GM12878 (cell line): ENCODE results near the gene RPL13A. TPM values are rescaled to one million over a fixed set of nuclear protein-coding genes. Genes with fewer than 3 reads are reported as not detected.

ENCODE experiments used
- ATAC-seq: fragments of 200-7000 bp; cut with Tn5 transposase; 3 replicates; pipeline ENCODE4 v1.9.1; 2020; ENCODE audit warnings: mild to moderate bottlenecking, moderate library complexity
- BruUV-seq: library from RNA; stranded (reverse); fragments of 400-500 nt; replicated peaks from 2 replicates; lab custom pipeline; 2021; lab: Mats Ljungman, UMichigan
- CTCF ChIA-PET: fragments of 300-600 bp; sonication (Branson Sonifier 250); formaldehyde crosslinking; extraction: SDS; loops from one replicate; lab custom pipeline; 2021; ENCODE audit warnings: inconsistent platforms; lab: Yijun Ruan, JAX
- POLR2A ChIA-PET: fragments of 350-600 bp; formaldehyde crosslinking; extraction: SDS; loops from one replicate; lab custom pipeline; 2021; ENCODE audit warnings: inconsistent platforms; lab: Charles Lee
- RAD21 ChIA-PET: fragments of 300-600 bp; sonication (Branson Sonifier 250); formaldehyde crosslinking; loops from one replicate; lab custom pipeline; 2023; ENCODE audit warnings: antibody characterized with exemption; ENCODE audit not compliant: unreplicated experiment; lab: Charles Lee
- SMC1A ChIA-PET: fragments of 300-600 bp; sonication (Branson Sonifier 250); formaldehyde crosslinking; loops from one replicate; lab custom pipeline; 2023; ENCODE audit not compliant: unreplicated experiment, uncharacterized antibody; lab: Charles Lee
- DNase-seq: peaks from one replicate; pipeline ENCODE4 v3.0.0-alpha.2; 2011; ENCODE audit warnings: low read depth, low spot score
- FAIRE-seq: peaks from 3 replicates; lab custom pipeline; 2011; peaks lifted over from hg19 to GRCh38; lab: Jason Lieb, UNC
- H2AFZ ChIP-seq: 2 replicates; pipeline ENCODE4 v1.6.0; 2011; ENCODE audit warnings: low read depth, low read length, control low read depth; ENCODE audit not compliant: control insufficient read depth
- H3K27ac ChIP-seq: 2 replicates; pipeline ENCODE4 v1.5.1; 2011; ENCODE audit warnings: control low read depth; ENCODE audit not compliant: control insufficient read depth, insufficient read depth
- H3K27me3 ChIP-seq, 2 experiments: replicated peaks in 1 of 2; 2 replicates each; pipeline versions ENCODE4 v1.6.0 to v1.6.1; 2011; ENCODE audit warnings: low read length in 1 of 2; ENCODE audit not compliant: control insufficient read depth in 2 of 2, insufficient read depth in 2 of 2
- H3K36me3 ChIP-seq, 2 experiments: 2 replicates each; pipeline ENCODE4 v1.5.1; 2011; ENCODE audit warnings: low read length in 1 of 2; ENCODE audit not compliant: control insufficient read depth in 2 of 2, insufficient read depth in 2 of 2
- H3K4me1 ChIP-seq: 2 replicates; pipeline ENCODE4 v1.6.1; 2011; ENCODE audit warnings: mild to moderate bottlenecking, low read length, moderate library complexity, mixed read lengths; ENCODE audit not compliant: control insufficient read depth, insufficient read depth
- H3K4me2 ChIP-seq: 2 replicates; pipeline ENCODE4 v1.6.0; 2011; ENCODE audit warnings: control low read depth; ENCODE audit not compliant: control insufficient read depth, insufficient read depth
- H3K4me3 ChIP-seq: fragments of 200-600 bp; sonication (generic); 2 replicates; pipeline ENCODE4 v1.5.1; 2016
- H3K79me2 ChIP-seq: 2 replicates; pipeline ENCODE4 v1.6.0; 2011; ENCODE audit warnings: low read length; ENCODE audit not compliant: control insufficient read depth, insufficient read depth
- H3K9ac ChIP-seq: 2 replicates; pipeline ENCODE4 v1.8.0; 2011; ENCODE audit warnings: low read length, control low read depth, mixed read lengths; ENCODE audit not compliant: control insufficient read depth, insufficient read depth
- H3K9me3 ChIP-seq: replicated peaks from 3 replicates; pipeline ENCODE4 v1.5.1; 2011; ENCODE audit warnings: mild to moderate bottlenecking, low read length; ENCODE audit not compliant: control insufficient read depth, insufficient read depth
- H4K20me1 ChIP-seq: 2 replicates; pipeline ENCODE4 v1.6.0; 2011; ENCODE audit not compliant: control insufficient read depth, insufficient read depth
- CBFB ChIP-seq: IDR thresholded peaks from 2 replicates; pipeline ENCODE4 v1.6.1; 2016; ENCODE audit warnings: antibody characterized with exemption, low read depth
- CBX3 ChIP-seq: fragments of 200-600 bp; sonication (generic); IDR thresholded peaks from 2 replicates; pipeline ENCODE4 v1.6.1; 2016; ENCODE audit warnings: low read depth, borderline replicate concordance
- CEBPZ ChIP-seq: fragments of 150-350 bp; IDR thresholded peaks from 2 replicates; pipeline ENCODE4 v1.6.1; 2016; ENCODE audit warnings: low read depth, low read length
- HDGF ChIP-seq: fragments of 450-650 bp; IDR thresholded peaks from 2 replicates; pipeline ENCODE4 v1.6.1; 2016; ENCODE audit warnings: antibody characterized with exemption
- LARP7 ChIP-seq: fragments of 450-650 bp; IDR thresholded peaks from 2 replicates; pipeline ENCODE4 v1.6.1; 2017; ENCODE audit warnings: mild to moderate bottlenecking
- RAD51 ChIP-seq: fragments of 450-650 bp; IDR thresholded peaks from 2 replicates; pipeline ENCODE4 v1.6.1; 2016; ENCODE audit warnings: moderate library complexity, mild to moderate bottlenecking, inconsistent platforms
- RELB ChIP-seq: fragments of 450-650 bp; IDR thresholded peaks from 2 replicates; pipeline ENCODE4 v1.6.1; 2017; ENCODE audit warnings: low read depth, mild to moderate bottlenecking, moderate library complexity
- RUNX3 ChIP-seq: IDR thresholded peaks from 2 replicates; pipeline ENCODE4 v1.6.1; 2012; ENCODE audit warnings: low read length, inconsistent platforms
- USF1 ChIP-seq: IDR thresholded peaks from 2 replicates; pipeline ENCODE4 v1.6.1; 2011; ENCODE audit warnings: borderline replicate concordance, low read depth, mild to moderate bottlenecking, moderate library complexity, mixed read lengths, low read length; ENCODE audit not compliant: insufficient read depth; ENCODE audit errors: extremely low read length
- WGBS: methylation state at CpG from one replicate; pipeline ENCODE4 v1.1.6; 2016; ENCODE audit warnings: low lambda C conversion rate; ENCODE audit not compliant: insufficient replicate concordance, insufficient coverage; ENCODE audit errors: missing lambda C conversion rate; 5-methylcytosine and 5-hydroxymethylcytosine counted together
- in situ Hi-C: fragments of 300-500 bp; cut with MboI; formaldehyde crosslinking; loops from 9 replicates; pipeline ENCODE4 v1.14.3; 2018; ENCODE audit warnings: mixed read lengths
- intact Hi-C: fragments of 100-400 bp; cut with micrococcal nuclease; formaldehyde crosslinking; loops from one replicate; pipeline ENCODE4 v1.14.2; 2022; ENCODE audit not compliant: unreplicated experiment
- polyA plus RNA-seq, 11 experiments: library from polyadenylated mRNA; depleted of rRNA in 4 of 11; unstranded in 6 of 11; stranded (reverse) in 5 of 11; fragments of >200 nt; fragmentation: Nextera tagmentation in 4 of 11; fragmentation: Illumina TruSeq in 1 of 11; extraction: Ambion mirVana in 4 of 11; extraction: Trizol in 1 of 11; gene quantifications; 1 replicate in 1 of 11; 2 replicates in 10 of 11; pipeline versions ENCODE4 v1.2.1 to v1.2.3, GENCODE V29; 2011 to 2016; ENCODE audit warnings: inconsistent platforms in 2 of 11, missing spikeins in 2 of 11, low read depth in 1 of 11
- total RNA-seq, 4 experiments: library from RNA; depleted of rRNA in 3 of 4; stranded (reverse); fragments of >200 nt in 3 of 4; fragmentation: Illumina TruSeq in 1 of 4; extraction: Trizol in 1 of 4; gene quantifications; 2 replicates each; pipeline versions ENCODE4 v1.2.1 to v1.2.3, GENCODE V29; 2013 to 2021

The RPL13A gene
- total and polyA plus RNA-seq, 10 of the 15 experiments (the other 5 are each of a cell fraction or from before 2014, with no cell fraction given), result 1,426 to 8,961 (median 4,266) TPM

GRCh38 chr19:49499030-49499670 lies 11.7 kb downstream of the RPL13A start:
- Histone ChIP-seq H3K4me1 (peaks cover 35% of the 10 kb centered on the region), H3K4me2 (peak overlapping the region; percentile 91), H2AFZ (no peak overlapping the region), H3K27me3 (no peaks in the 10 kb centered on the region), H4K20me1 (peaks cover 7% of the 10 kb centered on the region; the same call in 1 of the 2 replicates), H3K9ac (peak overlapping the region; percentile 32), H3K4me3 (peak overlapping the region; percentile 79), H3K9me3 (no peaks in the 10 kb centered on the region; the same call in 2 of the 3 replicates), H3K36me3 (peaks cover 14 to 25% of the 10 kb centered on the region in 2 experiments), H3K79me2 (peaks cover 30% of the 10 kb centered on the region), H3K27ac (0 out of 2 replicates have a peak overlapping the region, but pooled peaks have one; percentile 11)
- DNase-seq, result no peak
- in situ Hi-C loops, result loop anchor here (5.0 kb wide), 1 partner anchor 168 kb away; the partner anchor contains the start of genes BCL2L12 and IRF3
- ChIA-PET RAD21 (interaction anchor here (1.2 kb wide), 1 partner anchor 75 kb away, joined by 4 read pairs; no protein-coding TSS in a partner anchor), CTCF (interaction anchor here (1.1 to 1.4 kb wide), 2 partner anchors 48 to 71 kb away, joined by 5 to 8 read pairs; no protein-coding TSS in a partner anchor), POLR2A (interaction anchor here (1.5 to 2.2 kb wide), 2 partner anchors 11 to 142 kb away, joined by 4 to 11 read pairs; partner anchors contain the start of gene RPL13A), SMC1A (no interaction called here)
- intact Hi-C loops, result no loop called here
- TF ChIP-seq CBFB (no peak), RUNX3 (no peak), RELB (no peak), USF1 (no peak), RAD51 (no peak), CBX3 (no peak), CEBPZ (no peak), LARP7 (no peak), HDGF (no peak)
- 17% methylated on average over 19 of the region's 19 CpGs for WGBS
- no peak for FAIRE-seq
- no peak for ATAC-seq
- no TSS peak for BruUV-seq
